HepG2 (cell line): ENCODE measurements around the gene SPAG8. TPM values are rescaled to one million over a fixed set of nuclear protein-coding genes. Genes with fewer than 3 reads are reported as not detected.

Experiments
- BORCS8-MEF2B ChIP-seq: sonication (generic); formaldehyde crosslinking; IDR thresholded peaks from 2 replicates; pipeline ENCODE4 v1.8.0; 2022; ENCODE audit warnings: mild to moderate bottlenecking, missing genetic modification reagents
- FOXJ3 ChIP-seq: sonication (generic); formaldehyde crosslinking; IDR thresholded peaks from 2 replicates; pipeline ENCODE4 v1.4.0; 2020; ENCODE audit warnings: missing genetic modification reagents, mild to moderate bottlenecking, borderline replicate concordance
- HDAC2 ChIP-seq: sonication (generic); formaldehyde crosslinking; IDR thresholded peaks from 2 replicates; pipeline ENCODE4 v1.4.0; 2020; ENCODE audit warnings: missing genetic modification reagents
- HOXA3 ChIP-seq: sonication (generic); formaldehyde crosslinking; IDR thresholded peaks from 2 replicates; pipeline ENCODE4 v1.5.0; 2020; ENCODE audit warnings: missing genetic modification reagents
- MED13 ChIP-seq: sonication (generic); formaldehyde crosslinking; IDR thresholded peaks from 2 replicates; pipeline ENCODE4 v1.5.0; 2020; ENCODE audit warnings: missing genetic modification reagents
- ONECUT2 ChIP-seq: sonication (generic); formaldehyde crosslinking; IDR thresholded peaks from 2 replicates; pipeline ENCODE4 v1.4.0; 2020; ENCODE audit warnings: missing genetic modification reagents
- PLRG1 ChIP-seq: fragments of 450-650 bp; conservative IDR thresholded peaks from 2 replicates; pipeline ENCODE4 v1.6.1; 2016
- RARG ChIP-seq: sonication (generic); formaldehyde crosslinking; IDR thresholded peaks from 2 replicates; pipeline ENCODE4 v1.4.0; 2020; ENCODE audit warnings: low read depth, mild to moderate bottlenecking, missing genetic modification reagents
- STAT5B ChIP-seq: sonication (generic); formaldehyde crosslinking; IDR thresholded peaks from 2 replicates; pipeline ENCODE4 v1.4.0; 2020; ENCODE audit warnings: missing genetic modification reagents
- ZFP37 ChIP-seq: sonication (generic); formaldehyde crosslinking; IDR thresholded peaks from 2 replicates; pipeline ENCODE4 v1.4.0; 2020; ENCODE audit warnings: missing genetic modification reagents, borderline replicate concordance
- ZKSCAN5 ChIP-seq: sonication (generic); formaldehyde crosslinking; IDR thresholded peaks from 2 replicates; pipeline ENCODE4 v1.5.1; 2020; ENCODE audit warnings: mild to moderate bottlenecking, missing genetic modification reagents
- ZNF138 ChIP-seq: sonication (generic); formaldehyde crosslinking; IDR thresholded peaks from 2 replicates; pipeline ENCODE4 v1.5.0; 2020; ENCODE audit warnings: mild to moderate bottlenecking, low read depth, missing genetic modification reagents
- ZNF296 ChIP-seq: sonication (generic); formaldehyde crosslinking; conservative IDR thresholded peaks from 2 replicates; pipeline ENCODE4 v1.5.0; 2020; ENCODE audit warnings: mild to moderate bottlenecking, missing genetic modification reagents
- ZNF430 ChIP-seq: sonication (generic); formaldehyde crosslinking; IDR thresholded peaks from 2 replicates; pipeline ENCODE4 v1.9.0; 2021; ENCODE audit warnings: mild to moderate bottlenecking, missing genetic modification reagents
- ZNF546 ChIP-seq: sonication (generic); formaldehyde crosslinking; conservative IDR thresholded peaks from 2 replicates; pipeline ENCODE4 v1.8.1; 2023; ENCODE audit warnings: mild to moderate bottlenecking, missing genetic modification reagents
- ZNF816 ChIP-seq: sonication (generic); formaldehyde crosslinking; IDR thresholded peaks from 2 replicates; pipeline ENCODE4 v1.8.0; 2022; ENCODE audit warnings: missing genetic modification reagents, mild to moderate bottlenecking, borderline replicate concordance
- polyA plus RNA-seq, 8 experiments: library from polyadenylated mRNA; depleted of rRNA in 3 of 8; stranded (reverse) in 7 of 8; unstranded in 1 of 8; fragments of >200 nt; fragmentation: Illumina TruSeq in 4 of 8; extraction: Trizol in 4 of 8; gene quantifications; 2 replicates each; pipeline versions ENCODE4 v1.2.1 to v1.2.3, GENCODE V29; 2011 to 2016; ENCODE audit warnings: low read depth in 4 of 8, missing spikeins in 1 of 8, mixed read lengths in 1 of 8; ENCODE audit not compliant: insufficient read depth in 1 of 8
- total RNA-seq, 5 experiments: library from RNA; depleted of rRNA; stranded (reverse); fragments of >200 nt; fragmentation: Illumina TruSeq; extraction: Trizol; gene quantifications; 2 replicates each; pipeline ENCODE4 v1.2.3, GENCODE V29; 2016; ENCODE audit warnings: low read depth in 1 of 5
- TF ChIP-seq, protein P1 (sequence below): IDR thresholded peaks from 2 replicates; pipeline ENCODE4 v1.6.1; 2012; ENCODE audit warnings: inconsistent platforms
- TF ChIP-seq, protein P2 (sequence below): sonication (generic); formaldehyde crosslinking; IDR thresholded peaks from 2 replicates; pipeline ENCODE4 v1.4.0; 2020; ENCODE audit warnings: missing genetic modification reagents
- TF ChIP-seq, protein P3 (sequence below): fragments of 450-650 bp; IDR thresholded peaks from 2 replicates; pipeline ENCODE4 v1.6.1; 2017; ENCODE audit warnings: mild to moderate bottlenecking
- TF ChIP-seq, protein P4 (sequence below): sonication (generic); formaldehyde crosslinking; conservative IDR thresholded peaks from 2 replicates; pipeline ENCODE4 v1.4.0; 2020; ENCODE audit warnings: missing genetic modification reagents
- TF ChIP-seq, protein P5 (sequence below): sonication (generic); formaldehyde crosslinking; IDR thresholded peaks from 2 replicates; pipeline ENCODE4 v1.4.0; 2020; ENCODE audit warnings: missing genetic modification reagents

SPAG8 gene
- total and polyA plus RNA-seq, 2 of the 13 experiments (the other 11 are each of a cell fraction or from before 2014, with no cell fraction given) = 0.18 to 0.27 TPM

DNA sequence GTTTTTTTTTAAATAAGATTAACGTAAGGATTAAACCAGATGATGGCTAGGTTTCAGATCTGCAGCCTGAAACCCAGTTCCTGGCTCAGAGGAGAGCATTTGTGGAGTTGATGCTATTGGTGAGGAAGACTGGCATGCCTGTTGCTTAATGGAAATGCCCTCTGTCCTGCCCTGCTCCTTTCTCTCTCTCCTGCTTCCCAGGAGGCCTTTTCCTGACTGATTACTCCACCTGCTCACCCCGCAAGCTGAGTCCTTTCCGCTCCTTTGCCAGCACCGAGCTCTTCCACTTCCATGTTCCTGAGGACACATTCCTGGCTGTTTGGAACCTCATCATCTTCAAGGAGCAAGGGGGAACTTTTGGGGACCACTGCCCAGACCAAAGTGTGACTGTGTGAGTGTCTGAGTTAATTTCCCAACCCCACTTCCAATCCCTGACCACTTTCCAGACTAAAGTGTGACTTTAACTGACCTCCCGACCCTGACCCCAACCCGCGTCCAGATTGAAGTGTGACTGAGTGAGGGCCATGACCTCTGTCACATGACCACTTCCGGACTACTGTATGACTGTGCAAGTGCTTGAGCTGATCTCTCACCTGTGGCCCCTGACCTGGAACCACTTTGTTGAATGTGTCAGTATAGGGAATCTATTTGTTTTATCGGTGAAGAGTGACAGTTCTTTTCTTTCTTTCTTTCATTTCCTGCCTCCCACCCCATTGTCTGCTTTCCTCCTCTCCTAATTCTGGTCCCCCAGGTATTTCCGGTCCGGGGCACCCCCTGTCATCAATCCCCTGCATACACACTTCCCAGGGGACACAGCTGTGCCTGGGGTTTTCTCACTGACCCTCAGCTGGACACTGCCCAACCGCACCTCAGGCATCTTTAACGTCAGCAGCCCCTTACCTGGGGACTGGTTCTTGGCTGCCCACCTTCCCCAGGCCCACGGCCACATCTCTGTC is 22.5 kb upstream of the SPAG8 start (continued):
- TF ChIP-seq STAT5B (CRISPR knock-in tag) (no peak), ZNF816 (CRISPR knock-in tag) (no peak), ZNF138 (CRISPR knock-in tag) (no peak), ZKSCAN5 (CRISPR knock-in tag) (no peak), ONECUT2 (CRISPR knock-in tag) (no peak), ZNF546 (CRISPR knock-in tag) (no peak), FOXJ3 (no peak), HDAC2 (CRISPR knock-in tag) (peak; percentile 20; the same call in 1 of the 2 replicates), HOXA3 (CRISPR knock-in tag) (peak; percentile 52; the same call in 1 of the 2 replicates), RARG (CRISPR knock-in tag) (no peak), ZNF430 (CRISPR knock-in tag) (peak; percentile 54; the same call in 1 of the 2 replicates), ZFP37 (CRISPR knock-in tag) (no peak), MED13 (CRISPR knock-in tag) (no peak), BORCS8-MEF2B (no peak), PLRG1 (no peak), ZNF296 (CRISPR knock-in tag) (no peak)
- TF ChIP-seq, protein P1, sequence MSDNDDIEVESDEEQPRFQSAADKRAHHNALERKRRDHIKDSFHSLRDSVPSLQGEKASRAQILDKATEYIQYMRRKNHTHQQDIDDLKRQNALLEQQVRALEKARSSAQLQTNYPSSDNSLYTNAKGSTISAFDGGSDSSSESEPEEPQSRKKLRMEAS = peak; percentile 39; the same call in 1 of the 2 replicates
- TF ChIP-seq, protein P2, sequence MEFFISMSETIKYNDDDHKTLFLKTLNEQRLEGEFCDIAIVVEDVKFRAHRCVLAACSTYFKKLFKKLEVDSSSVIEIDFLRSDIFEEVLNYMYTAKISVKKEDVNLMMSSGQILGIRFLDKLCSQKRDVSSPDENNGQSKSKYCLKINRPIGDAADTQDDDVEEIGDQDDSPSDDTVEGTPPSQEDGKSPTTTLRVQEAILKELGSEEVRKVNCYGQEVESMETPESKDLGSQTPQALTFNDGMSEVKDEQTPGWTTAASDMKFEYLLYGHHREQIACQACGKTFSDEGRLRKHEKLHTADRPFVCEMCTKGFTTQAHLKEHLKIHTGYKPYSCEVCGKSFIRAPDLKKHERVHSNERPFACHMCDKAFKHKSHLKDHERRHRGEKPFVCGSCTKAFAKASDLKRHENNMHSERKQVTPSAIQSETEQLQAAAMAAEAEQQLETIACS (CRISPR knock-in tag) = no peak
- TF ChIP-seq, protein P3, sequence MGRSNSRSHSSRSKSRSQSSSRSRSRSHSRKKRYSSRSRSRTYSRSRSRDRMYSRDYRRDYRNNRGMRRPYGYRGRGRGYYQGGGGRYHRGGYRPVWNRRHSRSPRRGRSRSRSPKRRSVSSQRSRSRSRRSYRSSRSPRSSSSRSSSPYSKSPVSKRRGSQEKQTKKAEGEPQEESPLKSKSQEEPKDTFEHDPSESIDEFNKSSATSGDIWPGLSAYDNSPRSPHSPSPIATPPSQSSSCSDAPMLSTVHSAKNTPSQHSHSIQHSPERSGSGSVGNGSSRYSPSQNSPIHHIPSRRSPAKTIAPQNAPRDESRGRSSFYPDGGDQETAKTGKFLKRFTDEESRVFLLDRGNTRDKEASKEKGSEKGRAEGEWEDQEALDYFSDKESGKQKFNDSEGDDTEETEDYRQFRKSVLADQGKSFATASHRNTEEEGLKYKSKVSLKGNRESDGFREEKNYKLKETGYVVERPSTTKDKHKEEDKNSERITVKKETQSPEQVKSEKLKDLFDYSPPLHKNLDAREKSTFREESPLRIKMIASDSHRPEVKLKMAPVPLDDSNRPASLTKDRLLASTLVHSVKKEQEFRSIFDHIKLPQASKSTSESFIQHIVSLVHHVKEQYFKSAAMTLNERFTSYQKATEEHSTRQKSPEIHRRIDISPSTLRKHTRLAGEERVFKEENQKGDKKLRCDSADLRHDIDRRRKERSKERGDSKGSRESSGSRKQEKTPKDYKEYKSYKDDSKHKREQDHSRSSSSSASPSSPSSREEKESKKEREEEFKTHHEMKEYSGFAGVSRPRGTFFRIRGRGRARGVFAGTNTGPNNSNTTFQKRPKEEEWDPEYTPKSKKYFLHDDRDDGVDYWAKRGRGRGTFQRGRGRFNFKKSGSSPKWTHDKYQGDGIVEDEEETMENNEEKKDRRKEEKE = no peak
- TF ChIP-seq, protein P4, sequence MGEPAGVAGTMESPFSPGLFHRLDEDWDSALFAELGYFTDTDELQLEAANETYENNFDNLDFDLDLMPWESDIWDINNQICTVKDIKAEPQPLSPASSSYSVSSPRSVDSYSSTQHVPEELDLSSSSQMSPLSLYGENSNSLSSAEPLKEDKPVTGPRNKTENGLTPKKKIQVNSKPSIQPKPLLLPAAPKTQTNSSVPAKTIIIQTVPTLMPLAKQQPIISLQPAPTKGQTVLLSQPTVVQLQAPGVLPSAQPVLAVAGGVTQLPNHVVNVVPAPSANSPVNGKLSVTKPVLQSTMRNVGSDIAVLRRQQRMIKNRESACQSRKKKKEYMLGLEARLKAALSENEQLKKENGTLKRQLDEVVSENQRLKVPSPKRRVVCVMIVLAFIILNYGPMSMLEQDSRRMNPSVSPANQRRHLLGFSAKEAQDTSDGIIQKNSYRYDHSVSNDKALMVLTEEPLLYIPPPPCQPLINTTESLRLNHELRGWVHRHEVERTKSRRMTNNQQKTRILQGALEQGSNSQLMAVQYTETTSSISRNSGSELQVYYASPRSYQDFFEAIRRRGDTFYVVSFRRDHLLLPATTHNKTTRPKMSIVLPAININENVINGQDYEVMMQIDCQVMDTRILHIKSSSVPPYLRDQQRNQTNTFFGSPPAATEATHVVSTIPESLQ = no peak
- TF ChIP-seq, protein P5, sequence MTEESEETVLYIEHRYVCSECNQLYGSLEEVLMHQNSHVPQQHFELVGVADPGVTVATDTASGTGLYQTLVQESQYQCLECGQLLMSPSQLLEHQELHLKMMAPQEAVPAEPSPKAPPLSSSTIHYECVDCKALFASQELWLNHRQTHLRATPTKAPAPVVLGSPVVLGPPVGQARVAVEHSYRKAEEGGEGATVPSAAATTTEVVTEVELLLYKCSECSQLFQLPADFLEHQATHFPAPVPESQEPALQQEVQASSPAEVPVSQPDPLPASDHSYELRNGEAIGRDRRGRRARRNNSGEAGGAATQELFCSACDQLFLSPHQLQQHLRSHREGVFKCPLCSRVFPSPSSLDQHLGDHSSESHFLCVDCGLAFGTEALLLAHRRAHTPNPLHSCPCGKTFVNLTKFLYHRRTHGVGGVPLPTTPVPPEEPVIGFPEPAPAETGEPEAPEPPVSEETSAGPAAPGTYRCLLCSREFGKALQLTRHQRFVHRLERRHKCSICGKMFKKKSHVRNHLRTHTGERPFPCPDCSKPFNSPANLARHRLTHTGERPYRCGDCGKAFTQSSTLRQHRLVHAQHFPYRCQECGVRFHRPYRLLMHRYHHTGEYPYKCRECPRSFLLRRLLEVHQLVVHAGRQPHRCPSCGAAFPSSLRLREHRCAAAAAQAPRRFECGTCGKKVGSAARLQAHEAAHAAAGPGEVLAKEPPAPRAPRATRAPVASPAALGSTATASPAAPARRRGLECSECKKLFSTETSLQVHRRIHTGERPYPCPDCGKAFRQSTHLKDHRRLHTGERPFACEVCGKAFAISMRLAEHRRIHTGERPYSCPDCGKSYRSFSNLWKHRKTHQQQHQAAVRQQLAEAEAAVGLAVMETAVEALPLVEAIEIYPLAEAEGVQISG = peak; percentile 36; the same call in 1 of the 2 replicates
